Glutamatergic neuron (in vitro differentiated cells): Measurements from ENCODE around the gene TMEM106A. TPM values are rescaled to one million over a fixed set of nuclear protein-coding genes. Genes with fewer than 3 reads are reported as not detected.

Experiments
- DNase-seq: peaks from one replicate; pipeline ENCODE4 v3.0.0; 2022
- H3K27ac Mint-ChIP-seq: one replicate; pipeline ENCODE4 v1.8.0; 2020; ENCODE audit warnings: mild to moderate bottlenecking, mixed read lengths, inconsistent platforms; ENCODE audit not compliant: unreplicated experiment
- H3K27me3 Mint-ChIP-seq: one replicate; pipeline ENCODE4 v1.8.0; 2020; ENCODE audit warnings: mild to moderate bottlenecking, moderate library complexity, mixed read lengths, inconsistent platforms; ENCODE audit not compliant: unreplicated experiment
- H3K36me3 Mint-ChIP-seq: one replicate; pipeline ENCODE4 v1.8.0; 2020; ENCODE audit warnings: mild to moderate bottlenecking, mixed read lengths, inconsistent platforms; ENCODE audit not compliant: unreplicated experiment
- H3K4me1 Mint-ChIP-seq: one replicate; pipeline ENCODE4 v1.8.0; 2020; ENCODE audit warnings: mild to moderate bottlenecking, low read depth, mixed read lengths, inconsistent platforms; ENCODE audit not compliant: unreplicated experiment
- H3K4me3 Mint-ChIP-seq: one replicate; pipeline ENCODE4 v1.8.0; 2020; ENCODE audit warnings: mild to moderate bottlenecking, mixed read lengths, inconsistent platforms; ENCODE audit not compliant: unreplicated experiment
- H3K9me3 Mint-ChIP-seq: one replicate; pipeline ENCODE4 v1.8.0; 2020; ENCODE audit warnings: mild to moderate bottlenecking, moderate library complexity, mixed read lengths, inconsistent platforms; ENCODE audit not compliant: unreplicated experiment
- CTCF ChIP-seq: fragments of 200-600 bp; sonication (generic); IDR thresholded peaks from one replicate; pipeline ENCODE4 v1.5.0; 2021; ENCODE audit not compliant: partially characterized antibody, unreplicated experiment
- total RNA-seq: library from RNA; stranded (reverse); fragmentation: NEBNext Ultra II Directional; extraction: Animal tissue kit (Norgen Biotek cat#: 25700); gene quantifications from one replicate; pipeline ENCODE4 v1.2.1, GENCODE V29; 2021; ENCODE audit not compliant: unreplicated experiment

Gene TMEM106A
- total RNA-seq, 1 donor from 2014 or later = 2.3 TPM

- DNase-seq = no peak
- peaks cover 13% of the 10 kb centered on the region for H3K4me1 Mint-ChIP-seq
- H3K9me3 Mint-ChIP-seq = peaks cover 3% of the 10 kb centered on the region
- H3K4me3 Mint-ChIP-seq = no peak overlapping the region
- no peak overlapping the region for H3K27ac Mint-ChIP-seq
- TF ChIP-seq CTCF = no peak
- no peaks in the 10 kb centered on the region for H3K36me3 Mint-ChIP-seq
- no peaks in the 10 kb centered on the region for H3K27me3 Mint-ChIP-seq
These were observed 4.7 kb downstream of the TMEM106A start for GRCh38 chr17:43216369-43216761.

- no peaks in the 10 kb centered on the region for H3K27me3 Mint-ChIP-seq
These were observed 5.3 kb downstream of the TMEM106A start for GRCh38 chr17:43216762-43217613.

GRCh38 chr17:43217614-43218087 is 6.0 kb downstream of the TMEM106A start:
- no peak for TF ChIP-seq CTCF
- no peaks in the 10 kb centered on the region for H3K27me3 Mint-ChIP-seq
- no peak overlapping the region for H3K27ac Mint-ChIP-seq

More at GRCh38 chr17:43216762-43217613, 5.3 kb downstream of the TMEM106A start:
- Mint-ChIP-seq H3K4me1 (peaks cover 10% of the 10 kb centered on the region), H3K36me3 (no peaks in the 10 kb centered on the region), H3K4me3 (no peak overlapping the region), H3K9me3 (peaks cover 3% of the 10 kb centered on the region), H3K27ac (no peak overlapping the region)
- TF ChIP-seq CTCF = no peak
- DNase-seq = no peak

GRCh38 chr17:43219001-43219400 is 7.3 kb downstream of the TMEM106A start:
- Mint-ChIP-seq H3K4me3 (no peak overlapping the region), H3K27ac (no peak overlapping the region), H3K9me3 (peaks cover 5% of the 10 kb centered on the region), H3K36me3 (no peaks in the 10 kb centered on the region), H3K4me1 (peaks cover 3% of the 10 kb centered on the region), H3K27me3 (no peaks in the 10 kb centered on the region)
- no peak for DNase-seq
- no peak for TF ChIP-seq CTCF

More at GRCh38 chr17:43217614-43218087, 6.0 kb downstream of the TMEM106A start:
- H3K4me1 Mint-ChIP-seq = peaks cover 4% of the 10 kb centered on the region
- H3K9me3 Mint-ChIP-seq = peaks cover 3% of the 10 kb centered on the region
- H3K4me3 Mint-ChIP-seq = no peak overlapping the region
- no peak for DNase-seq
- no peaks in the 10 kb centered on the region for H3K36me3 Mint-ChIP-seq

- Mint-ChIP-seq H3K36me3 (no peaks in the 10 kb centered on the region), H3K9me3 (peaks cover 5% of the 10 kb centered on the region), H3K4me1 (no peaks in the 10 kb centered on the region), H3K27me3 (no peaks in the 10 kb centered on the region), H3K4me3 (no peak overlapping the region), H3K27ac (no peak overlapping the region)
- no peak for DNase-seq
- TF ChIP-seq CTCF = no peak
These were observed 8.2 kb downstream of the TMEM106A start for GRCh38 chr17:43219746-43220380.
